Activated naive CD4-positive, alpha-beta T cell treated with anti-CD3 and anti-CD28 coated beads, Interleukin-2, amount 10 ng/mL, durations not matched to agents 7 days and 5 days (primary cell): ENCODE measurements around the gene PLEKHN1.
A peak's percentile ranks its signal among the peaks of the same experiment; 100 is the strongest.

Experiments used
- CTCF ChIA-PET: fragments of 350-600 bp; sonication (Branson Sonifier 250); formaldehyde crosslinking; loops from one replicate; lab custom pipeline; 2021; ENCODE audit warnings: antibody characterized with exemption; lab: Charles Lee
- DNase-seq: peaks from one replicate; pipeline ENCODE4 v3.0.0-alpha.2; 2020
- H3K27ac Mint-ChIP-seq: one replicate; pipeline ENCODE4 v1.8.0; 2021; ENCODE audit warnings: mild to moderate bottlenecking, moderate library complexity, mixed read lengths
- H3K27me3 Mint-ChIP-seq: one replicate; pipeline ENCODE4 v1.8.0; 2021; ENCODE audit warnings: mild to moderate bottlenecking, mixed read lengths
- H3K36me3 Mint-ChIP-seq: one replicate; pipeline ENCODE4 v1.8.0; 2021; ENCODE audit warnings: mixed read lengths
- H3K4me1 Mint-ChIP-seq: one replicate; pipeline ENCODE4 v1.8.0; 2021; ENCODE audit warnings: mixed read lengths
- H3K4me3 Mint-ChIP-seq: one replicate; pipeline ENCODE4 v1.8.0; 2021; ENCODE audit warnings: mild to moderate bottlenecking, moderate library complexity, mixed read lengths
- H3K9me3 Mint-ChIP-seq: one replicate; pipeline ENCODE4 v1.8.0; 2021; ENCODE audit warnings: mixed read lengths

PLEKHN1 gene

GRCh38 chr1:1021920-1022259 lies 55.6 kb downstream of the PLEKHN1 start:
- no peak overlapping the region for H3K27ac Mint-ChIP-seq
- no peak for DNase-seq
- H3K4me3 Mint-ChIP-seq = no peak overlapping the region
- CTCF ChIA-PET = interaction anchor here (0.8 to 3.0 kb wide), 2 partner anchors 10 to 18 kb away, joined by 3 to 13 read pairs; no protein-coding TSS in a partner anchor
- H3K4me1 Mint-ChIP-seq = peaks cover 25% of the 10 kb centered on the region
- peaks cover 44% of the 10 kb centered on the region for H3K27me3 Mint-ChIP-seq
- no peaks in the 10 kb centered on the region for H3K9me3 Mint-ChIP-seq
- peaks cover 6% of the 10 kb centered on the region for H3K36me3 Mint-ChIP-seq

- H3K27me3 Mint-ChIP-seq = peaks cover 44% of the 10 kb centered on the region
- peak overlapping the region; percentile 21 for H3K4me3 Mint-ChIP-seq
- CTCF ChIA-PET = interaction anchor here (3.0 kb wide), 1 partner anchor 10 kb away, joined by 13 read pairs; no protein-coding TSS in a partner anchor
- H3K36me3 Mint-ChIP-seq = peaks cover under 1% of the 10 kb centered on the region
- H3K4me1 Mint-ChIP-seq = peaks cover 20% of the 10 kb centered on the region
- no peak overlapping the region for H3K27ac Mint-ChIP-seq
- DNase-seq = no peak
- H3K9me3 Mint-ChIP-seq = no peaks in the 10 kb centered on the region
These were observed 56.2 kb downstream of the PLEKHN1 start for GRCh38 chr1:1022302-1023009.

- no peak for DNase-seq
- H3K4me3 Mint-ChIP-seq = no peak overlapping the region
- no peaks in the 10 kb centered on the region for H3K9me3 Mint-ChIP-seq
- H3K36me3 Mint-ChIP-seq = no peaks in the 10 kb centered on the region
- H3K4me1 Mint-ChIP-seq = peaks cover 15% of the 10 kb centered on the region
- peaks cover 44% of the 10 kb centered on the region for H3K27me3 Mint-ChIP-seq
- CTCF ChIA-PET = interaction anchor here (0.7 to 3.0 kb wide), 2 partner anchors 9 to 20 kb away, joined by 3 to 13 read pairs; no protein-coding TSS in a partner anchor
- H3K27ac Mint-ChIP-seq = no peak overlapping the region
These were observed 57.4 kb downstream of the PLEKHN1 start for GRCh38 chr1:1023700-1024099.

- no peak for DNase-seq
- Mint-ChIP-seq H3K27me3 (peaks cover 44% of the 10 kb centered on the region), H3K4me1 (peaks cover 12% of the 10 kb centered on the region), H3K4me3 (no peak overlapping the region), H3K27ac (no peak overlapping the region), H3K36me3 (no peaks in the 10 kb centered on the region), H3K9me3 (no peaks in the 10 kb centered on the region)
- CTCF ChIA-PET = interaction anchor here (3.0 kb wide), 1 partner anchor 8 kb away, joined by 13 read pairs; no protein-coding TSS in a partner anchor
These were observed 58.0 kb downstream of the PLEKHN1 start for GRCh38 chr1:1024149-1024770.

GRCh38 chr1:1024771-1025699 lies 58.8 kb downstream of the PLEKHN1 start:
- no peak for DNase-seq
- no peaks in the 10 kb centered on the region for H3K36me3 Mint-ChIP-seq
- CTCF ChIA-PET = interaction anchor here (3.0 kb wide), 1 partner anchor 7 kb away, joined by 13 read pairs; no protein-coding TSS in a partner anchor
- H3K4me3 Mint-ChIP-seq = no peak overlapping the region
- H3K9me3 Mint-ChIP-seq = no peaks in the 10 kb centered on the region
- H3K27me3 Mint-ChIP-seq = peaks cover 44% of the 10 kb centered on the region
- H3K27ac Mint-ChIP-seq = no peak overlapping the region
- H3K4me1 Mint-ChIP-seq = peaks cover 12% of the 10 kb centered on the region
